GM18519 (cell line): ENCODE results near the gene SLCO6A1.
A peak's percentile ranks its signal among the peaks of the same experiment; 100 is the strongest.
"Not testable (repeated sequence)": the region's sequence is repeated elsewhere in the genome, so short reads cannot be mapped to it uniquely, and the experiment has no call there.

ENCODE experiments used
- ATAC-seq: cut with Tn5 transposase; IDR thresholded peaks from one replicate; pipeline ENCODE4 v1.9.1; 2021; ENCODE audit warnings: mild to moderate bottlenecking, moderate library complexity; ENCODE audit not compliant: unreplicated experiment, low FRiP score

Gene SLCO6A1, protein sequence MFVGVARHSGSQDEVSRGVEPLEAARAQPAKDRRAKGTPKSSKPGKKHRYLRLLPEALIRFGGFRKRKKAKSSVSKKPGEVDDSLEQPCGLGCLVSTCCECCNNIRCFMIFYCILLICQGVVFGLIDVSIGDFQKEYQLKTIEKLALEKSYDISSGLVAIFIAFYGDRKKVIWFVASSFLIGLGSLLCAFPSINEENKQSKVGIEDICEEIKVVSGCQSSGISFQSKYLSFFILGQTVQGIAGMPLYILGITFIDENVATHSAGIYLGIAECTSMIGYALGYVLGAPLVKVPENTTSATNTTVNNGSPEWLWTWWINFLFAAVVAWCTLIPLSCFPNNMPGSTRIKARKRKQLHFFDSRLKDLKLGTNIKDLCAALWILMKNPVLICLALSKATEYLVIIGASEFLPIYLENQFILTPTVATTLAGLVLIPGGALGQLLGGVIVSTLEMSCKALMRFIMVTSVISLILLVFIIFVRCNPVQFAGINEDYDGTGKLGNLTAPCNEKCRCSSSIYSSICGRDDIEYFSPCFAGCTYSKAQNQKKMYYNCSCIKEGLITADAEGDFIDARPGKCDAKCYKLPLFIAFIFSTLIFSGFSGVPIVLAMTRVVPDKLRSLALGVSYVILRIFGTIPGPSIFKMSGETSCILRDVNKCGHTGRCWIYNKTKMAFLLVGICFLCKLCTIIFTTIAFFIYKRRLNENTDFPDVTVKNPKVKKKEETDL

DNA sequence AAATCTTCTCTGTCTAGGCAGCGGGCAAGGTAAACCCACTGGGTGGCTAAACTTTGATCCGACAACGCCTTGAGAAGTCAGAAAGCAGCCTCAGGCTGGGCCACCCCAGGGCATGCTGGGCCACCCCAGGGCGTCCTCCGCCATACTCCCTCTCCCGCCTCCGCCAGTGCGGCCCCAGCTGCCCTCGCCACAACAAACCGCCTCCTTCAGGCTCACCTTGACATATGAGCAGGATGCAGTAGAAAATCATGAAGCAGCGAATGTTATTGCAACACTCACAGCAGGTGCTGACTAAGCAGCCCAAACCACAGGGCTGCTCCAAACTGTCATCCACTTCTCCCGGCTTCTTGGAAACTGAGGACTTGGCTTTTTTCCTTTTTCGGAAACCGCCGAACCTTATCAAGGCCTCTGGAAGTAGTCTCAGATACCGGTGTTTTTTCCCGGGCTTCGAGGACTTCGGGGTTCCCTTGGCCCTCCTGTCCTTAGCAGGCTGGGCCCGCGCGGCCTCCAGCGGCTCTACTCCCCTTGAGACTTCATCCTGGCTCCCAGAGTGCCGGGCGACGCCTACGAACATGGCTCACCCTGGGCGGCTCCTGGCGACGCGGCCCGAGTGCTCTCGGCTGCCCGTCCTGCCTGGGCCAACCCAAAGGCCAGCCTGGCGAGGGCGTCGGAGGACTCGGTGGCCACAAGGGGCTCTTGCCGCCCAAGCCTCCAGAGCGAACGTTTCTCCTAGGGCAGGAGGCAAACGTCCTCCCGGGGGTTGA lies at the start of gene SLCO6A1:
Gene SLCO6A1 (minus strand): TSS at position 731 of the 764 bp plus-strand sequence. CDS start 157 bp downstream, at position 574.
- ATAC-seq: no peak

DNA sequence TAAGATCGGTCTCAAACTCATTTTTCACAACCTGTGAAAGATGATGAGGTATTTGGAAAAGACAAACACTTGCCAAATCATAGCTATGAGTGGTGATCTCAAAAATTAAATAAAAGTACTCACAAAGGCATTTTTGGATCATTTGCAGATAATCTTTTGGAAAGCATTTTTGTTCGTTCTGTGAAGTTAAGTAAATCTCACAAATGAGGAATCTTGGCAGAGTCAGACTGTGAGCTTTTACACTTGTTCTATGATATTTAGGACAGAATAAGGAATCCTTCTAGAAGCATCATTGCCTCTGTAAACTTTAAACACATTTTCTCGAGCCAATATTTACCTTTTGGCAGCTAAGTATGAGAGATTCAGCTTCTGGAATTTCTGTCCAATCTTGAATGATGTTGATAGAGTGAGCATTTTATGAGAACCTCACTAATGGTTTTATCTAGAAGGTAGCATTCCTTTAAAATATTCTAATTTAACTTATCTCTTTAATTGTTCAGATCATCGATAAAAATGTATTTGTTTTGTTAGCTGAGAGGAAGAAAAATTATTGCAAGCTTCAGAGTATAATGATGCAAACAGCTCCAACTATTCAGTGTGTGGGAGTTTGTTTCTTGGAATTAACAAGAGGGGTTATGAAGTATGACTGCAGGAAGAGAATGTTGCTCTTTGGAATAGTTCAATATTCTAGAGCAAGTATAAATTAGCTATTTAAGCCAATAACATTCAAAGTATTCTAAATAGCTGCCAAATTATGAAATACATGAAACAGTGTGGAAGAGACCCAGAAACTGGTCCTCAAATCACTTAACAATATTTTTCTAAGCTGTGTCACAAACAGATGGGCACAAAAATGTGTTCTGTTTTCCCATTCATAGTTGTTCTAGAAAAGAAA lies 48.6 kb upstream of the SLCO6A1 start:
- no peak for ATAC-seq

DNA sequence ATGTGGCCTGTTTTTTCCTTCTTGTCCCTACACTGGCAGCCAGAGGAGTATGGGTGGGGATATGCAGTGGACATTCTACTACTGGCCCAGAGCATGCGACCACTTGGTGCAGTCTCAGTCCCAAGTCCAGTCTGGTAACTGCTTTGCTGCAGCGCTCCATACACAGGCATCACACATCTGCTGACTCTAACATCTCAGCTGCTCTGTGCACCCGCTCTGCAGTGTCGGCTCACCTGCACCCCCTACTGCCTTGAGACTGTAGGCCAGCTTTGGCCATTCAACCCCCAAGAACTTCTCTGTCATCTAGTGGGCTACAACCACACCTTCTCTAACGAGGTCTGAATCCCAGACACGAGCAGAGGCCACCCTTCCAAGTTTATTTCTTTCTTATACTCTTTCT lies 46.4 kb upstream of the SLCO6A1 start:
- ATAC-seq: peak; percentile 94

DNA sequence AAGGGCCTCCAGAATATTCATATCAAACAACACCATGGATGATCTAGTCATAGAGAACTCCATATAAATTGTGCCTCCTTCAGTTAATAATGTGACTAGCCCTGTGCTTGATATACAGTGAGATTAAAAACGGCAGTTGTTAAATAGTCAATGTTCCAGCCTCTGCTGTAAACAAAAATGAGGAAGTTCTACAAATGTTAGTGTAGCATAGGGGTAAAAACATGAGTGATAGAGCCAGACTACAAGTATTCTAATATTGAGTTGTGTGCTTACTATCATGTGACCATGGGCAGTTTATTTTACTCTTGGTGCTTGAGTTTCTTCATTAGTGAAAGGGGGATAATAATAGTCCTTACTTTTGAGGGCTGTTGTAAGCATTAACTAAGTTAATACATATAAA lies 43.3 kb upstream of the SLCO6A1 start:
- no peak for ATAC-seq

DNA sequence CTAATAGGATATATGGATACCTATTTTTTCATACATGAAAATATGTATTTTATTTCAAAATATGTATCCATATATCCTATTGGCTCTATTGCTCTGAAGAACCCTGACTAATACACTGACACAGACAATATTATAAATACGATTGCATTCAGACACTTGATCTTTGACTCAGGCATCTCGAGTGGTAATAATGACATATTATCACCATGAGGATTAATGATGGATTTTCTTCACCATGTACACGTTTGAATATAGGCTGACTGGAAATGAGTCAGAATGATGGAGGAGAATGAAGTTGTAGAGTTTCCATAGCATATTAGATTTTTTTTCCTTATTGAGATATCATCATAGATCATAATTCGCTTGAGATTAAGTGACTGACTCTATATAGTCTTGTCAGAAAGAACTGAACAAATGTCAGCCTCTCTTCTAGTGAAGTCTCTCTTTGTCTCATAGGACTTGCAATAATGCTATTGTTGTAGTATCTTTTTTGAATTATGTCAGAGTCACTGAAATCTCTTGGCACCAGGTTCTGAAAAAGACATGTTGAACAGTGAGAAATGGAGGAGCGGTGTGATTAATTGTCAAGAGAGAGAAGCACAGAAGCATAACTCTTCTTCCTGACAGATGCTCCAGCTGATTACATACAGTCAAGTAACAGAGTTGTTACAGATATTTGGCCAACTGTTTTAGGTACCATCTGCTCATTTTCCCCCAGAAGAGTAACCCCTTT lies 41.4 kb upstream of the SLCO6A1 start:
- no peak for ATAC-seq

DNA sequence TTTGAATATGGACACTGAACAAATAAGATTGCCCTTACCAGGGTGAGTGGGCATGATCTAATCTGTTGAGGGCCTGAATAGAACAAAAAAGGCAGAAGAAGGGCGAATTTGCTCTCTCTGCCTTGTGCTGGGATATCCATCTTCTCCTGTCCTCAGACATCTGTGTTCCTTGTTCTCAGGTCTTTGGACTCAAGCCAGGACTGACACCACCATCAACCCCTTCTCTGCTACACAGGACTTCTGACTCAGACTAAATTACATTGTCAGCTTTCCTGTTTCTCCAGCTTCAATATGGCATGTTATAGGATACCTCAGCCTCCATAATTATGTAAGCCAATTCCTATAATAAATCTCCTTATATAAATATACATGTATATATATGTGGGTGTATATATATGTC lies 40.8 kb upstream of the SLCO6A1 start:
- no peak for ATAC-seq

DNA sequence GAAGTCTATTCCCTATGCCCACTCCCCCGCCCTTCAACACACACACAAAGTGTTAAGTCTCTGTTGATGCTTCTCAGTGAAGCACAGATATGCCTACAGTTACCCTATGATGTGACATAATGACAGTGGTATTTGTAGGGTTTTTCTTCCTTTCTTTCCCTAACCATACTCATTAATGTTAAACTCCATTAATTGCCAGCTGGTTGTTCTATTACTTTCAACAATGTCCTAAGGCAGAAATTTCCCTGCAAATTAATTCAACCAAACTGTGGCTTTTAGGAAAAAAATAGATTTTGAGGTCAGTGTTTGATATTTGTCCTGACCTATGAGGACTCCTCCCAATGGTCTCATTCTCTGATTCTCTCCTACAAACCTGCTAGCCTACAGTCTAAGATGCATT lies 38.2 kb upstream of the SLCO6A1 start:
- no peak for ATAC-seq

DNA sequence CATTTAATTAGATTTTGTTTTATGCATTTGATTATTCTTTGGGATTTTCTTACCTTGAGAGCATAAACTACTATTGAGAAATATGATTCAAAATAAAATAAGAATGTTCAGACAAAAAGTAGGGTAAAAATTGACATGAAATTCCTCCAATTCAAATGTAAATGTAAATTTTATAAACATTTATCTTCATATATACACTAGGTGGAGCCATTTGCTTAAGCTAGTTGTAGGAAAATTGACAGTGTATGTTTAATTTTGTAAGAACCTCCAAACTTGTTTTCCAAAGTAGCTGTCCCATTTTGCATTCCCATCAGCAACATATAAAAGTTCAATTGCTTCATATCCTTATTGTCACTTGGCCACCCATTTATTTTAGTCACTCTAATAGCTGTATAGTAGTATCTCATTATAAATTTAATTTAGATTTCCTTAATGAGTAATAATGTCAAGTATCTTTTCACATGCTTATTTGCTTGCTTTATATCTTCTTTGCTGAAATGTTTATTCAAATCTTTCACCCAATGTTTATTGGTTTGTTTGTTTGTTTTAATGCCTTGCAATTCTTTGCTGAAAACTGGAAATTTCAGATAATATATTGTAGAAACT lies 37.6 kb upstream of the SLCO6A1 start:
- no peak for ATAC-seq

DNA sequence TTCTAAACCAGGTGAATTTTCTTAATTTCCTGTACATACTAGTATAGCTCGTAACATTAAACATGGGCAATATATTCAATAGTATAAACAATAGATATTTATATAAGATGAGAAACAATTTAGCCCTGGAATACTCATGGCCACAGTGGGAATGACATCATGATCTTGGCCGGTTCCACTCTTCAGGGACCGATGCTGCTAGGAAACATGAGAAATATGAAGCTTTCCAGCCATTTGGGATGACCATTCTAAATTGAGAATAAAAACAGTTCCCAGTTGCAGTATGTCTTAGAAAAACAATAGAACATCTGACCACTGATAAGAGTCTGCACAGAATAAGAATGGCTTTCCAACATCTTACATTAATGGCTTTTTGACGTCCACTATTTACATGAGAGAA lies 33.3 kb upstream of the SLCO6A1 start:
- no peak for ATAC-seq

DNA sequence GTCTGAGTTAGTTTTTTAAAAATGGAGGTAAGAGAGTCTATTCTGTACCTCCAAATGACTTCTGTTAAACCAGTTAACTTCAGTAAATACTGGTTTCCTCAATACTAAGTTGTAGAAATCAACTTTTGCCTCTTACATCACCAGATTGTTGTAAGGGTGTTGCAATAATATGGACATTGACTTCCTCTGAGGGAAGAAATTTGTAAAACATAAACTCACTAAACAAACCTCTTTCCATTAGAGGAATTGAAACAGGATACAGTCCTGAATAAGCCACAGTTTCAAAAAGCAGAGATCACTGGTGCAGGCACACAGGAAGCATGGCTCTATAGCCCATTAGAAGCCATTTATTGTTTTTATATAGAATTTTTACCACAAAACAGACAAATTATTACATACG lies 32.7 kb upstream of the SLCO6A1 start:
- ATAC-seq: no peak

DNA sequence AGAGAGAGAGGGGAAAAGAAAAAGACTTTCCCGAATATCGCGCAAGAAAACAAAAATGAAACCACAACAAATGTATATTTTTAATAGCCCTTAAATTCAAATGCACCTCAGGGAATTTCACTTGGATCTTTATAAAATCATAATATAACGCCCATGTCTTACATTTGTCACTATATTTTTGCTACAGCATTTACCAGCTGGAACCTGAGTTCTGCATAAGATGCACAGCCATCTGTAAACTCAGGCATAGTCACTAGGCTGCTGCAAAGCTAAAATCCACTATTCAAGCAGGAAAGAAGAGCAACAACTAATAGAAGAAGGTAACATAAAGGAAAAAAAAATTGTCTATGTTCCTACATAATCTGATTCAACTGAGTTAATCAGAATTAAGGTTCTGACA lies 30.6 kb upstream of the SLCO6A1 start:
- no peak for ATAC-seq

DNA sequence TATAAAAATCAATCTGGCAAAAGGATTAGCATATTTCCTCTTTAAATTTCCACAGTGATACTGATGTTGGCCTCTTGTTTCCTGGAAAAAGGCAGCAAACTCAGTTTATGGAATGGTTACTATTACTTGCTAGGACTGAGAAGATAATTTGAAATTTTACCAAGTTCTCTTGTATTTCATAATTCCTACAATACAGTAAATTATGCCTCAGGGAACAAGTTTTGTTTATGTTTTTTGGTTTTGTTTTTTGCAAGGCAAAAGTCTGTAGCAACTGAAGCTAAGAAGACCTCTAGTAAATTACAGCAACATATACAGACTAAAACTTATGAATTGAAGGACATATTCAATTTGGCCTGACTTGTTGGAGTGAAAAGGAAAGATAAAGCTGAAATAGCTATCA lies 30.2 kb upstream of the SLCO6A1 start:
- no peak for ATAC-seq

DNA sequence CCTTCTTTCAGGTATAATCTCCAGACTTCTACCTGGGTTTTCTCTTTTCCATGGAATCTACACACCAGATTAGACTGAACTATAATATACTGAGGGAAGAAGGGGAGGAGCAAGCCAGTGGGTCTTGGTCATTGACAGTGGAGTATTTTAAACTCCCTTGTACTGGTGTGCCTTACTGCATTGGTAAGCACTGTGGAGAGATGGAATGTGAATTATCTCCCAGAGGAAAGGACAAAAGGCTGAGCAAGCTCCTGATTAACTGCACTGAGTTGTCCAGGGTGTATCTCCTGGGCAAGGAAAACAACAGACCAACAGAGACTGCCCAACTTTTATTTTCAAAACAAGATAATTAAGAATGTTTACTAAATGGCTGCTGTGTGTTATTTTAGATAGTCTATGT lies 29.8 kb upstream of the SLCO6A1 start:
- no peak for ATAC-seq

DNA sequence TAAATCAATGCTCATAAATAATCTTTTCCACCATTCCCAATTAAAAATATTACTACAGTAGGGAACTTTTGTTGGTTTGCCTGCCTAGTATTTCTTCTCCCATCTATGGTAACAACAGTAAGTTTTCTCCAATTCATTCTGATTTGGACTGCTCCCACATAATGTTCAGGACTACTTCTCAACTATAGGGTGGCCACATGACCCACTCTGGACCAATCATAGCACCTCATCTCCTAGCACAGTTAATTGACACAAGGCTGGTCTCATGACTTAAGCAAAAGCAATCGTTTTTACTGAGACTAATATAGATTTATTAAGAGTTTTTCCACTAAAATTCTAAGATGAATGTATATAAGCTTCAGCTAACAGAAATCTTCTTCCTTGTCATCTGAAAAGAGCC lies 28.7 kb upstream of the SLCO6A1 start:
- no peak for ATAC-seq

DNA sequence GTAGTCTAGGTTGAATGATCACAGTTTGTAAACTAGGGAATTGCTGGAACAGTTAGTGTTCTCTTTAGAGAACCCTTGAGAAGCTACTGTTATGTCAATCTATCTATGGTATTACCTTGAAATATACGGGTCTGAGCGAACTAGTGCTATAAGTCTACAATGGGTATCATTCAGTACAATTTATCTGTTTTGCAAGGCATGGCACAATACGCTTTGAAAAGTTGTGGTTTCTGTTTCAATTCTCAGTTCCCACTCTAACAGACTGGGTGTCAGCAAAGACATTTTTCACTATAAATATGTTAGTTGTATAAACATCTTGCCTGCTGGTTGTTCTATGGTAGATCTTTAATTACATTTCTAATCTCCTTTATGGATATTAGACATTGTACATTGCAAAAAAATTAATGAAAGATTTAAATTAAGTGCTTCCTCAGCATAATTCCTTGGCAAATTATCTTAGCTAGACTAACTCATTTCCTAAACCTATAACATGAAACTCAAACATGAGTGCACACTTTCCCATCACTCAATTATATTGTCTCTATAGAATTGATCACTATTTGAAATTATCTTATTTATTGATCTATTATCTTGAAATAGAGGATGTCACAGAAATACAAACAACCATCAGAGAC lies 24.9 kb upstream of the SLCO6A1 start:
- peak; percentile 100 for ATAC-seq

DNA sequence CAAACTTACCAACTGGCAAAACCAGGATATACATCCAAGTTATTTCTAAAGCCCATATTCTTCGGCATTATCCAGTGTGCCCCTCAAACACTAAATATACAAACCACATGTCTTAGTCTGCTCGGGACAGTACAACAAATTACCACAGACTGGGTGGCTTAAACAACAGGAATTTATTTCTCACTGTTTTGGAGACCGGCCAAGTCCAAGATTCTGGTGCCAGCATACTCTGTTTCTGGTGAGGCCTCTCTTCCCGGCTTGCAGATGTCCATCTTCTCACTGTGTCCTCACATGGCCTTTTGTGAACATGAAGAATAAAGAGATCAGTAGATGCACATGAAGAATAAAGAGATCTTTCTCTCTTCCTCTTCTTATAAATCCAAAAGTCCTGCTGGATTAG lies 12.9 kb upstream of the SLCO6A1 start:
- no peak for ATAC-seq

DNA sequence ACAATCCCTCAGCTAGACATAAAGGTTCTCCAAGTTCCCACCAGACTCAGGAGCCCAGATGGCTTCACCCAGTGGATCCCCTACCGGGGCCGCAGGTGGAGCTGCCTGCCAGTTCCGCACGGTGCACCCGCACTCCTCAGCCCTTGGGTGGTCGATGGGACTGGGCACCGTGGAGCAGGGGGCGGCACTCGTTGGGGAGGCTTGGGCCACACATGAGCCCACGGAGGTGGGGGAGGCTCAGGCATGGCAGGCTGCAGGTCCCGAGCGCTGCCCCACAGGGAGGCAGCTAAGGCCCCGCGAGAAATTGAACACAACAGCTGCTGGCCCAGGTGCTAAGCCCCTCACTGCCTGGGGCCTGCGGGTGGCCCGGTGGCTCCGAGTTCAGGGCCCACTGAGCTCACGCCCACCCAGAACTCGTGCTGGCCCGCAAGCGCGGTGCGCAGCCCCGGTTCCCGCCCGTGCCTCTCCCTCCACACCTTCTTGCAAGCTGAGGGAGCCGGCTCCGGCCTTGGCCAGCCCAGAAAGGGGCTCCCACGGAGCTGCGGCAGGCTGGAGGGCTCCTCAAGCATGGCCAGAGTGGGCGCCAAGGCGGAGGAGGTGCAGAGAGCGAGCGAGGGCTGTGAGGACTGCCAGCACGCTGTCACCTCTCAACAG lies 7.4 kb downstream of the SLCO6A1 start:
- ATAC-seq: not testable (repeated sequence)

DNA sequence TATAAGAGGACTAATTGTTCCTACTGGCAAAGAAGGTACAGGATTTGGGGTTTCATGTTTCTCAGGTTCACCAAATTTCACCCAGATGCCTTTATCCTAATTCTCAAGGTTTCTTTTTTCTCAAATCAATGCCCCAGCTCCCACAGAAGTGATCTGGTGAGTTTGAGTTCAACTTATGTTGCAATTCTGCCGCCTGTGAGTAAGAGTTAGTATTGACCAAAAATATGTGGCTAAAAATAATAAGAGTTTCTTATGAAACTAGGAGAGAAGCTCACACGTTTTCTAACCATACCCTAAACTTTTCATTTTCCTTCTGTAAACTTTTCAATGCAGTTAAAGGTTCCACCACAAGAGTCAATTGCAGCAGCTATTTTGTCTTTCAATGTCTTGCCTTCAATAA lies 15.1 kb downstream of the SLCO6A1 start:
- ATAC-seq: no peak
